Fibroblast of lung (primary cell): Measurements from ENCODE around the gene PAK6.

Experiments
- EZH2 ChIP-seq: IDR thresholded peaks from 2 replicates; pipeline ENCODE4 v1.5.1; 2012; ENCODE audit warnings: low read length, control low read depth, mild to moderate bottlenecking; ENCODE audit errors: missing control alignments
- TF ChIP-seq, protein P1 (sequence below), 2 donors: IDR thresholded peaks in 1 of 2; conservative IDR thresholded peaks in 1 of 2; 1 replicate in 1 of 2; 2 replicates in 1 of 2; pipeline ENCODE4 v1.5.1; 2011 to 2012; ENCODE audit warnings: low read length in 2 of 2, control low read depth in 1 of 2, inconsistent platforms in 1 of 2, low read depth in 1 of 2, mild to moderate bottlenecking in 1 of 2

GRCh38 chr15:40307421-40308211, 68.8 kb downstream of the PAK6 start, which contains the start of gene PLCB2:
- TF ChIP-seq EZH2 = no peak
- TF ChIP-seq, protein P1, sequence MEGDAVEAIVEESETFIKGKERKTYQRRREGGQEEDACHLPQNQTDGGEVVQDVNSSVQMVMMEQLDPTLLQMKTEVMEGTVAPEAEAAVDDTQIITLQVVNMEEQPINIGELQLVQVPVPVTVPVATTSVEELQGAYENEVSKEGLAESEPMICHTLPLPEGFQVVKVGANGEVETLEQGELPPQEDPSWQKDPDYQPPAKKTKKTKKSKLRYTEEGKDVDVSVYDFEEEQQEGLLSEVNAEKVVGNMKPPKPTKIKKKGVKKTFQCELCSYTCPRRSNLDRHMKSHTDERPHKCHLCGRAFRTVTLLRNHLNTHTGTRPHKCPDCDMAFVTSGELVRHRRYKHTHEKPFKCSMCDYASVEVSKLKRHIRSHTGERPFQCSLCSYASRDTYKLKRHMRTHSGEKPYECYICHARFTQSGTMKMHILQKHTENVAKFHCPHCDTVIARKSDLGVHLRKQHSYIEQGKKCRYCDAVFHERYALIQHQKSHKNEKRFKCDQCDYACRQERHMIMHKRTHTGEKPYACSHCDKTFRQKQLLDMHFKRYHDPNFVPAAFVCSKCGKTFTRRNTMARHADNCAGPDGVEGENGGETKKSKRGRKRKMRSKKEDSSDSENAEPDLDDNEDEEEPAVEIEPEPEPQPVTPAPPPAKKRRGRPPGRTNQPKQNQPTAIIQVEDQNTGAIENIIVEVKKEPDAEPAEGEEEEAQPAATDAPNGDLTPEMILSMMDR (conservative IDR thresholded peaks at IDR 0.05 in 1 of 2, IDR thresholded peaks at IDR 0.05 in 1 of 2; ENCODE audit: low read depth in 1 of 2, low read length in 2 of 2) = peak in 1 of 2 donors; percentile 29
